ENCODE results near the gene PIGO.

Gene PIGO

DNA sequence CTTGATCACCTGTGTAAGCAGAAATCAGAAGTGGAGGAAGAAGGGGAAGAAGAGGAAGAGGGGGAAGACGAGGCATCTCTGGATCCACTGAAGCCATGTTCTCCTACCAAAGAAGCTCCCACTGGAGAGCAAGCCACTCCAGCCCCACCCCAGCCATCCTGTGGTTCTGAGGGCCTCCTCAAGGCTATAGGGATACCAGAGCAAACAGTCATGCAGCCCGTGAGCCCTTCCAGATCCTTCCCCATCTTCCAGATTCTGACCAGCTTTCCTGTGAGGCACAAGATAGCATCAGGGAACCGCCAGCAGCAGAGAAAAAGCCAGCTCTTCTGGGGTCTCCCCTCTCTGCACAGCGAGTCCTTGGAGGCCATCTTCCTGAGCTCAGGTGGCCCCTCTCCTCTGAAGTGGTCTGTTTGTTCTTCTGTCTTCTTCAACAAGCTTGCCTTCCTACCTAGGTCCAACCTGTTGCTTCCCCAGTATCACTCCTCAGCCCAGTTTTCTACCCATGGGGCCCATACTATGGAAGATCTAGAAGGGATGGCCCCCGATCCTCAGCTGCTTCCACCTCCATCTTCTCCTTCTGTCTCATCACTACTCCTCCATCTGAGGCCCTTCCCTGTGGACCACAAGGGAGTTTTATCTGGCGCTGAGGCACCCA, 53.4 kb downstream of the PIGO start:
- Histone ChIP-seq H4K20me1 (ENCODE audit: insufficient read depth, low read length) (no peaks in the 10 kb centered on the region), H3K27me3 (replicated peaks; ENCODE audit: insufficient read depth, low read length) (no peaks in the 10 kb centered on the region), H3K4me2 (ENCODE audit: low read depth, low read length) (no peak overlapping the region), H3K36me3 (replicated peaks; ENCODE audit: insufficient read depth, low read length) (no peaks in the 10 kb centered on the region), H3K9me2 (replicated peaks; ENCODE audit: insufficient read depth, low read length) (no peaks in the 10 kb centered on the region), H3F3A (ENCODE audit: insufficient read depth, low read length) (peaks cover 6% of the 10 kb centered on the region; the same call in 1 of the 2 replicates), H3K27ac (ENCODE audit: low read length) (no peak overlapping the region), H3K9ac (ENCODE audit: low read length) (no peak overlapping the region), H3K4me1 (ENCODE audit: low read length) (no peaks in the 10 kb centered on the region), H3K9me3 (replicated peaks; ENCODE audit: insufficient read depth, low read length) (no peaks in the 10 kb centered on the region), H2AFZ (ENCODE audit: low read length) (no peak overlapping the region), H3K4me3 (ENCODE audit: low read length) (no peak overlapping the region), H3K79me2 (ENCODE audit: low read length) (no peaks in the 10 kb centered on the region)
- TF ChIP-seq EZH2 (optimal IDR thresholded peaks at IDR 0.05; ENCODE audit: low read depth, low read length) (no peak), EZH2phosphoT487 (IDR thresholded peaks at IDR 0.05; ENCODE audit: low read length) (no peak)
- TF ChIP-seq, protein P1, sequence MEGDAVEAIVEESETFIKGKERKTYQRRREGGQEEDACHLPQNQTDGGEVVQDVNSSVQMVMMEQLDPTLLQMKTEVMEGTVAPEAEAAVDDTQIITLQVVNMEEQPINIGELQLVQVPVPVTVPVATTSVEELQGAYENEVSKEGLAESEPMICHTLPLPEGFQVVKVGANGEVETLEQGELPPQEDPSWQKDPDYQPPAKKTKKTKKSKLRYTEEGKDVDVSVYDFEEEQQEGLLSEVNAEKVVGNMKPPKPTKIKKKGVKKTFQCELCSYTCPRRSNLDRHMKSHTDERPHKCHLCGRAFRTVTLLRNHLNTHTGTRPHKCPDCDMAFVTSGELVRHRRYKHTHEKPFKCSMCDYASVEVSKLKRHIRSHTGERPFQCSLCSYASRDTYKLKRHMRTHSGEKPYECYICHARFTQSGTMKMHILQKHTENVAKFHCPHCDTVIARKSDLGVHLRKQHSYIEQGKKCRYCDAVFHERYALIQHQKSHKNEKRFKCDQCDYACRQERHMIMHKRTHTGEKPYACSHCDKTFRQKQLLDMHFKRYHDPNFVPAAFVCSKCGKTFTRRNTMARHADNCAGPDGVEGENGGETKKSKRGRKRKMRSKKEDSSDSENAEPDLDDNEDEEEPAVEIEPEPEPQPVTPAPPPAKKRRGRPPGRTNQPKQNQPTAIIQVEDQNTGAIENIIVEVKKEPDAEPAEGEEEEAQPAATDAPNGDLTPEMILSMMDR (IDR thresholded peaks at IDR 0.05; ENCODE audit: low read length) = no peak
- no peak for DNase-seq

GRCh38 chr9:35042081-35042604, 54.2 kb downstream of the PIGO start:
- H3K36me3 ChIP-seq (replicated peaks; ENCODE audit: insufficient read depth, low read length) = no peaks in the 10 kb centered on the region
- no peak overlapping the region for H3K9ac ChIP-seq (ENCODE audit: low read length)
- H3K4me3 ChIP-seq (ENCODE audit: low read length) = no peak overlapping the region
- H3K9me3 ChIP-seq (replicated peaks; ENCODE audit: insufficient read depth, low read length) = no peaks in the 10 kb centered on the region
- no peak overlapping the region for H3K27ac ChIP-seq (ENCODE audit: low read length)
- H3K27me3 ChIP-seq (replicated peaks; ENCODE audit: insufficient read depth, low read length) = no peaks in the 10 kb centered on the region
- H3K79me2 ChIP-seq (ENCODE audit: low read length) = no peaks in the 10 kb centered on the region
- H3K4me2 ChIP-seq (ENCODE audit: low read depth, low read length) = no peak overlapping the region
- H2AFZ ChIP-seq (ENCODE audit: low read length) = no peak overlapping the region
- TF ChIP-seq EZH2 (optimal IDR thresholded peaks at IDR 0.05; ENCODE audit: low read depth, low read length) (no peak), EZH2phosphoT487 (IDR thresholded peaks at IDR 0.05; ENCODE audit: low read length) (no peak)
- TF ChIP-seq, protein P1 (IDR thresholded peaks at IDR 0.05; ENCODE audit: low read length) = no peak
- H3F3A ChIP-seq (ENCODE audit: insufficient read depth, low read length) = peaks cover 6% of the 10 kb centered on the region; the same call in 1 of the 2 replicates
- H3K9me2 ChIP-seq (replicated peaks; ENCODE audit: insufficient read depth, low read length) = no peaks in the 10 kb centered on the region
- no peaks in the 10 kb centered on the region for H3K4me1 ChIP-seq (ENCODE audit: low read length)
- H4K20me1 ChIP-seq (ENCODE audit: insufficient read depth, low read length) = no peaks in the 10 kb centered on the region
- no peak for DNase-seq

Measured in MM.1S (cell line).